H9 (cell line): ENCODE results near the gene NR0B2. TPM values are rescaled to one million over a fixed set of nuclear protein-coding genes. Genes with fewer than 3 reads are reported as not detected.
A peak's percentile ranks its signal among the peaks of the same experiment; 100 is the strongest.

Experiments
- DNase-seq: peaks from one replicate; pipeline ENCODE4 v3.0.0-alpha.2; 2017
- H2AFZ ChIP-seq: one replicate; pipeline ENCODE4 v1.6.1; 2013; ENCODE audit warnings: mild to moderate bottlenecking, low read length, control low read depth, moderate library complexity
- H2AK5ac ChIP-seq: 2 replicates; pipeline ENCODE4 v1.6.1; 2013; ENCODE audit warnings: low read length, control low read depth, mixed read lengths; ENCODE audit not compliant: insufficient read length
- H2BK120ac ChIP-seq: one replicate; pipeline ENCODE4 v1.6.1; 2013; ENCODE audit warnings: low read depth, mild to moderate bottlenecking, low read length, control low read depth, inconsistent platforms; ENCODE audit not compliant: poor library complexity, severe bottlenecking
- H2BK12ac ChIP-seq: 2 replicates; pipeline ENCODE4 v1.6.1; 2013; ENCODE audit warnings: low read length, control low read depth, mixed read lengths, low read depth; ENCODE audit not compliant: insufficient read length
- H2BK15ac ChIP-seq: 2 replicates; pipeline ENCODE4 v1.6.1; 2013; ENCODE audit warnings: low read depth, low read length, control low read depth
- H2BK20ac ChIP-seq: one replicate; pipeline ENCODE4 v1.6.1; 2013; ENCODE audit warnings: low read depth, mild to moderate bottlenecking, low read length, control low read depth, inconsistent platforms; ENCODE audit not compliant: poor library complexity, severe bottlenecking
- H2BK5ac ChIP-seq: 2 replicates; pipeline ENCODE4 v1.6.1; 2013; ENCODE audit warnings: low read length, control low read depth, mixed read lengths; ENCODE audit not compliant: insufficient read length
- H3K14ac ChIP-seq: 2 replicates; pipeline ENCODE4 v1.6.1; 2013; ENCODE audit warnings: low read length, control low read depth; ENCODE audit not compliant: insufficient read depth
- H3K18ac ChIP-seq: 2 replicates; pipeline ENCODE4 v1.6.1; 2013; ENCODE audit warnings: low read depth, mild to moderate bottlenecking, mixed read lengths, low read length, control low read depth; ENCODE audit not compliant: insufficient read length
- H3K23ac ChIP-seq: 2 replicates; pipeline ENCODE4 v1.6.1; 2013; ENCODE audit warnings: low read length, control low read depth, mixed read lengths, low read depth; ENCODE audit not compliant: insufficient read length
- H3K23me2 ChIP-seq: 2 replicates; pipeline ENCODE4 v1.6.1; 2013; ENCODE audit warnings: low read depth, mild to moderate bottlenecking, mixed read lengths, low read length, control low read depth; ENCODE audit not compliant: insufficient read length, poor library complexity, severe bottlenecking
- H3K27ac ChIP-seq: 2 replicates; pipeline ENCODE4 v1.5.1; 2013; ENCODE audit warnings: low read length, control low read depth, mixed read lengths, low read depth; ENCODE audit not compliant: insufficient read length
- H3K27me3 ChIP-seq: 2 replicates; pipeline ENCODE4 v1.6.1; 2013; ENCODE audit warnings: low read length, control low read depth, inconsistent platforms; ENCODE audit not compliant: insufficient read depth
- H3K4ac ChIP-seq: 2 replicates; pipeline ENCODE4 v1.6.1; 2013; ENCODE audit warnings: low read depth, mild to moderate bottlenecking, control low read depth, inconsistent platforms, low read length, moderate library complexity
- H3K4me1 ChIP-seq: 2 replicates; pipeline ENCODE4 v1.6.1; 2013; ENCODE audit warnings: low read length, control low read depth, inconsistent platforms; ENCODE audit not compliant: insufficient read depth
- H3K4me2 ChIP-seq: 2 replicates; pipeline ENCODE4 v1.6.1; 2013; ENCODE audit warnings: low read length, control low read depth, mixed read lengths; ENCODE audit not compliant: insufficient read length, insufficient read depth
- H3K56ac ChIP-seq: 2 replicates; pipeline ENCODE4 v1.6.1; 2013; ENCODE audit warnings: low read depth, mild to moderate bottlenecking, mixed read lengths, low read length, control low read depth; ENCODE audit not compliant: insufficient read length
- H3K79me1 ChIP-seq: 2 replicates; pipeline ENCODE4 v1.6.1; 2013; ENCODE audit warnings: low read depth, mild to moderate bottlenecking, moderate library complexity, low read length, control low read depth, inconsistent platforms; ENCODE audit not compliant: insufficient read depth, poor library complexity, severe bottlenecking
- H3K79me2 ChIP-seq: 2 replicates; pipeline ENCODE4 v1.6.1; 2013; ENCODE audit warnings: low read length, control low read depth, inconsistent platforms; ENCODE audit not compliant: insufficient read depth
- H3K9ac ChIP-seq: 2 replicates; pipeline ENCODE4 v1.6.1; 2013; ENCODE audit warnings: low read length, control low read depth, mixed read lengths; ENCODE audit not compliant: insufficient read length; ENCODE audit errors: extremely low read depth
- H3K9me3 ChIP-seq: one replicate; pipeline ENCODE4 v1.6.1; 2013; ENCODE audit warnings: low read depth, low read length, inconsistent platforms; ENCODE audit not compliant: control insufficient read depth
- H3T11ph ChIP-seq: one replicate; pipeline ENCODE4 v1.6.1; 2013; ENCODE audit warnings: mild to moderate bottlenecking, low read length, control low read depth, inconsistent platforms
- H4K20me1 ChIP-seq: one replicate; pipeline ENCODE4 v1.6.1; 2013; ENCODE audit not compliant: control insufficient read depth, insufficient read length, insufficient read depth
- H4K5ac ChIP-seq: 2 replicates; pipeline ENCODE4 v1.6.1; 2013; ENCODE audit warnings: low read depth, mild to moderate bottlenecking, mixed read lengths, low read length, control low read depth; ENCODE audit not compliant: insufficient read length
- H4K8ac ChIP-seq: replicated peaks from 2 replicates; pipeline ENCODE4 v1.6.1; 2013; ENCODE audit warnings: low read length, control low read depth, mixed read lengths, low read depth; ENCODE audit not compliant: insufficient read length
- H4K91ac ChIP-seq: 2 replicates; pipeline ENCODE4 v1.6.1; 2013; ENCODE audit warnings: low read depth, mild to moderate bottlenecking, moderate library complexity, mixed read lengths, low read length, control low read depth; ENCODE audit not compliant: insufficient read length
- H3K27ac Mint-ChIP-seq, 3 experiments: 2 replicates in 2 of 3; 3 replicates in 1 of 3; pipeline ENCODE4 v1.8.0; 2020 to 2021; ENCODE audit warnings: mixed read lengths in 3 of 3, mild to moderate bottlenecking in 1 of 3, moderate library complexity in 1 of 3
- H3K27me3 Mint-ChIP-seq: 2 replicates; pipeline ENCODE4 v1.8.0; 2021; ENCODE audit warnings: low read depth, mild to moderate bottlenecking, moderate library complexity, mixed read lengths
- H3K36me3 Mint-ChIP-seq, 3 experiments: 2 replicates in 2 of 3; 3 replicates in 1 of 3; pipeline ENCODE4 v1.8.0; 2020 to 2021; ENCODE audit warnings: low read depth in 3 of 3, mixed read lengths in 3 of 3; ENCODE audit not compliant: insufficient read depth in 1 of 3
- H3K4me1 Mint-ChIP-seq, 2 experiments: 2 replicates each; pipeline ENCODE4 v1.8.0; 2020; ENCODE audit warnings: mixed read lengths in 2 of 2
- H3K4me3 Mint-ChIP-seq, 2 experiments: 2 replicates in 1 of 2; 3 replicates in 1 of 2; pipeline ENCODE4 v1.8.0; 2020 to 2021; ENCODE audit warnings: mild to moderate bottlenecking in 2 of 2, mixed read lengths in 2 of 2, moderate library complexity in 1 of 2
- H3K9me3 Mint-ChIP-seq, 2 experiments: 2 replicates in 1 of 2; 3 replicates in 1 of 2; pipeline ENCODE4 v1.8.0; 2020; ENCODE audit warnings: mild to moderate bottlenecking in 2 of 2, mixed read lengths in 2 of 2, moderate library complexity in 1 of 2
- CTCF ChIP-seq: fragments of 200-600 bp; sonication (generic); conservative IDR thresholded peaks from 3 replicates; pipeline ENCODE4 v1.8.0; 2021; ENCODE audit warnings: antibody characterized with exemption, mild to moderate bottlenecking
- WGBS: extraction: QIAGEN DNeasy Blood & Tissue Kit; methylation state at CpG from one replicate; pipeline ENCODE4 v1.1.7; 2013; ENCODE audit warnings: missing lambda C conversion rate, low lambda C conversion rate, mixed read lengths; ENCODE audit not compliant: insufficient read length; ENCODE audit errors: extremely low coverage; 5-methylcytosine and 5-hydroxymethylcytosine counted together
- total RNA-seq: library from RNA; stranded (reverse); gene quantifications from 2 replicates; pipeline ENCODE4 v1.2.1, GENCODE V29; 2021

Gene NR0B2
- total RNA-seq, 1 experiment from 2014 or later, result not detected

DNA sequence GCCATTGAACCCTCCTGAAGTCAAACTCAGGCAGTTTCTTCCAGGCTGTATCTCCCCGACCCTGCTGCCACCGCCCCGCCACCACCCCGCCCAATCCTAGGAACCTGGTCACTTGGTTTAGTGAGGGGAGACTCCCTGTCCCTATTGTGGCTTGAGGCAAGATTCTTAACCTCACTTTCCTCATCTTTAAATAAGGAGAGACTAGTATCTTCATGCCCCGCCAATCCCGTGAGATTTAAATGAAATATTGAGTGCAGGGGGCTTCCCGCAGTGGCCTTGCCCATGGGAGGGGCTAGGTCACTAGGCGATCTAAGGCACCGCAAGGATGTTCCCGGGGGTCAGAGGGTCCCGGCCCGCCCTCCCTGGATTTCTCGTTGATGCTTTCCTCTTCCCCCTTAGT, 45.5 kb upstream of the NR0B2 start:
- no peak overlapping the region for H2BK12ac ChIP-seq
- H4K20me1 ChIP-seq, result no peaks in the 10 kb centered on the region
- peak overlapping the region; percentile 71 for H3K4me2 ChIP-seq
- Mint-ChIP-seq H3K4me3 (peak overlapping the region; percentile 80 to 83), H3K36me3 (peaks cover 0 to 11% (median 9%) of the 10 kb centered on the region in 3 experiments; a peak in 2 of 7 replicates), H3K9me3 (peaks cover 4 to 5% of the 10 kb centered on the region in 2 experiments; a peak in 2 of 5 replicates), H3K27me3 (no peaks in the 10 kb centered on the region; the same call in none of the 2 replicates), H3K4me1 (peaks cover 11 to 16% of the 10 kb centered on the region in 2 experiments), H3K27ac (no peak overlapping the region)
- peak overlapping the region; percentile 48 for H3K9ac ChIP-seq
- H3K27ac ChIP-seq, result no peak overlapping the region
- no peak overlapping the region for H2BK15ac ChIP-seq
- no peak overlapping the region for H2BK5ac ChIP-seq
- no peak overlapping the region for H3K18ac ChIP-seq
- peaks cover 5% of the 10 kb centered on the region; the same call in 1 of the 2 replicates for H3K4me1 ChIP-seq
- H3K23me2 ChIP-seq, result peaks cover 12% of the 10 kb centered on the region
- H2AK5ac ChIP-seq, result no peak overlapping the region
- no peak overlapping the region for H2AFZ ChIP-seq
- H4K8ac ChIP-seq, result no peak overlapping the region
- no peak overlapping the region for H4K91ac ChIP-seq
- no peak overlapping the region for H3T11ph ChIP-seq
- H2BK20ac ChIP-seq, result no peak overlapping the region
- H3K79me1 ChIP-seq, result peaks cover 6% of the 10 kb centered on the region
- no peak overlapping the region for H3K56ac ChIP-seq
- H2BK120ac ChIP-seq, result no peak overlapping the region
- WGBS, result no CpG with 5 or more reads among the region's 13 CpGs
- no peak overlapping the region for H3K23ac ChIP-seq
- peaks cover 2% of the 10 kb centered on the region; the same call in 1 of the 2 replicates for H3K79me2 ChIP-seq
- H4K5ac ChIP-seq, result no peak overlapping the region
- no peak overlapping the region for H3K4ac ChIP-seq
- no peaks in the 10 kb centered on the region for H3K9me3 ChIP-seq
- no peak for TF ChIP-seq CTCF
- H3K27me3 ChIP-seq, result no peaks in the 10 kb centered on the region
- no peak overlapping the region for H3K14ac ChIP-seq
- no peak for DNase-seq
